ENCODE results near the gene MDM2. TPM values are rescaled to one million over a fixed set of nuclear protein-coding genes. Genes with fewer than 3 reads are reported as not detected.

Gene MDM2
- total RNA-seq, 2 experiments from 2014 or later = 156 to 169 TPM

DNA sequence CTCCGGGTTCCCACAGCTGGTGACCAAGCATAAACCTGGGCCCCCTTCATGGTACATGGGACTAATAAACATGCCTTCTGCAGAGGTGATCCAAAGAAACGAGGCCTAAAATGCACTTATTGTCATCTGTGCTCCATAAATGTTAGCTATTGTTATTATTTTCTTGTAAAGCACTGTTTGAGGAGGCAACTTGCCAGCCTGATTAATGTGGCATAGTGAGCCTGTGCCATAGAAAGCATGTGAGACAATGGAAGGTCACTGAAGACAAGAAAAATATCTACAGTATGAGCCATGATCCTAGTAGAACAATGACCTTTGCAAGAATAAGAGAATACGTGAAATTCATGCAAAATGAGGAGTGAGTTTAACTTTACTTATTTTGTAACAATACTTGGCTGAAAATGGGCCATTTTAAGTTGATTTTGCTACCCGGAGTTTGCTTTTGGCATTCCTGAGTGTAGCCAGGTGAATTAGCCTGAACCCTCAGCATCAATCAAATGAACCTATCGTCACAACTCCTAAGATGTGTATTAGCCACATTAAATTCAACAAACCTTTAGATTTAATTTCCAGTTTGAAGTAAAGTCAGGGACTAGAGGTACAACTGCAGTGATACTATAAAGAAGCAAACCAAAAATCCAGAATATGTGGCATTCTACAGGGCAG is 72.8 kb downstream of the MDM2 start:
- no peak overlapping the region for H3K27ac Mint-ChIP-seq
- H3K4me3 Mint-ChIP-seq = no peak overlapping the region
- peaks cover 3% of the 10 kb centered on the region for H3K4me1 Mint-ChIP-seq
- peaks cover 2% of the 10 kb centered on the region for H3K36me3 Mint-ChIP-seq
- DNase-seq = no peak
- no peak for ATAC-seq (ENCODE audit: low read depth)
- POLR2A ChIA-PET = no interaction called here
- H3K9me3 Mint-ChIP-seq = peaks cover 5% of the 10 kb centered on the region
- peaks cover 7% of the 10 kb centered on the region for H3K27me3 Mint-ChIP-seq

DNA sequence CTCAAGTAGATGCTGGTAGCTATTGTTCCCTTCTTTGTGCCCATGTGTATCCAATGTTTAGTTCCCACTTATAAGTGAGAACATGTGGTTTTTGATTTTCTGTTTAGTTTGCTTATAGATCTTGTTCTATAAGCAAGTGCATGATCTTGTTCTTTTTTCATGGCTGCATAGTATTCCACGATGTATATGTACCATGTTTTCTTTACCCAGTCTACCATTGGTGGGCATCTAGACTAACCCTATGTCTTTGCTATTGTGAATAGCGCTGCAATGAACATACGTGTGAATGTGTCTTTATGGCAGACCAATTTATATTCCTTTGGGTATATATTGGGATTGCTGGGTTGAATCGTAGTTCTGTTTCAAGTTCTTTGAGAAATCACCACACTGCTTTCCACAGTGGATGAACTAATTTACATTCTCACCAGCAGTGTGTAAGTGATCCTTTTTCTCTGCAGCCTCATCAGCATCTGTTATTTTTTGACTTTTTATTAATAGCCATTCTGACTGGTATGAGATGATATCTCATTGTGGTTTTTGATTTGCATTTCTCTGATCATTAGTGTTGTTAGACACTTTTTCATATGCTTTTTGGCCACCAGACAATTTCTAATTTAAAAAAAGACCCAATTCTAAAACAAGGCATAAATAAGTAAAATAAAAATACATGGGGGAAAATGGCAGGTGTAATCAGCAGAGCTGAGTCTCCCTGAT is 74.4 kb downstream of the MDM2 start:
- no peak overlapping the region for H3K4me3 Mint-ChIP-seq
- peaks cover 5% of the 10 kb centered on the region for H3K9me3 Mint-ChIP-seq
- POLR2A ChIA-PET = no interaction called here
- H3K27me3 Mint-ChIP-seq = peaks cover 3% of the 10 kb centered on the region
- DNase-seq = no peak
- H3K4me1 Mint-ChIP-seq = peaks cover 1% of the 10 kb centered on the region
- no peak for ATAC-seq (ENCODE audit: low read depth)
- H3K27ac Mint-ChIP-seq = no peak overlapping the region
- H3K36me3 Mint-ChIP-seq = peaks cover 2% of the 10 kb centered on the region

DNA sequence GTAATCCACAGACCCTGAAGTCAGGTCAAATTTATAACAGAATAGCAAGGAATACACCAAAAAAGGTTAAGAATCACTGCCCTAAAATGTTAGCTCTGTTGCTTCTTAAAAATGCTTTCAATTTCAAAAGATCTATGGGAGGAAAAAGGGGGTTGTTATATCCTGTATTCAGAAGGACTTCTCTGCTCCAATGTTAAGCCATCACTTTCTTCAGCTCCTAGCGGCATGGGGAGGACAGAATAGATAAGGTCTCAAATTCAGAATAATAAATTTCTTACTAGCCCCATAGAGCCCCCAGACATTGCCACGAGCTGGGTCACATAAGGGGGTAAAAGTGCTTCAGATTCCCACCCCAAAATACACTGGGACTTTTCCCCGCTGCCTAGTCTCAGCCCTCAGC is 75.2 kb downstream of the MDM2 start:
- Mint-ChIP-seq H3K27me3 (peaks cover 3% of the 10 kb centered on the region), H3K9me3 (peaks cover 5% of the 10 kb centered on the region), H3K36me3 (peaks cover 2% of the 10 kb centered on the region), H3K27ac (no peak overlapping the region), H3K4me3 (no peak overlapping the region), H3K4me1 (peaks cover 3% of the 10 kb centered on the region)
- no peak for ATAC-seq (ENCODE audit: low read depth)
- no peak for DNase-seq
- POLR2A ChIA-PET = no interaction called here

DNA sequence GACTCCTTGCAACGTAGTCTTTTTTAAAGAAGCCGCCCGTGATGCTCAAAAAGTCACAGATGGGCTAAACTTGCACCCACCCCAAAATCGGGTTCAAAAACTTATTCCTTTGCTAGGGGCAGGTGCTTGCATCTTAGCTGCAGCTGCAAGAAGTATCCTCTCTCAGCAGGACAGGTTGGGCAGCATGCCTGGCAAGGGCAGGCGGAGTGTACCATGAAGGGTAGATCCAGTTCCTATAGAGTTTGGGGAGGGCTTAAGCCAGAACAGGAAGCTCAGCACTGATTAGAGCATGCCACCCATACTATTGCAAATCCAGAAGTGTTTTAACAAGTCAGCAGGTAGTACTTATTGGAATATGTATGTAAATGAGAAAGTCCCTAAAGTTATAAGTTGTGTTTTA is 76.3 kb downstream of the MDM2 start:
- DNase-seq (no peak), ATAC-seq (ENCODE audit: low read depth) (no peak)
- Mint-ChIP-seq H3K9me3 (peaks cover 3% of the 10 kb centered on the region), H3K36me3 (no peaks in the 10 kb centered on the region), H3K27ac (no peak overlapping the region), H3K4me3 (no peak overlapping the region), H3K4me1 (peaks cover 5% of the 10 kb centered on the region), H3K27me3 (peaks cover 3% of the 10 kb centered on the region)
- POLR2A ChIA-PET = no interaction called here

DNA sequence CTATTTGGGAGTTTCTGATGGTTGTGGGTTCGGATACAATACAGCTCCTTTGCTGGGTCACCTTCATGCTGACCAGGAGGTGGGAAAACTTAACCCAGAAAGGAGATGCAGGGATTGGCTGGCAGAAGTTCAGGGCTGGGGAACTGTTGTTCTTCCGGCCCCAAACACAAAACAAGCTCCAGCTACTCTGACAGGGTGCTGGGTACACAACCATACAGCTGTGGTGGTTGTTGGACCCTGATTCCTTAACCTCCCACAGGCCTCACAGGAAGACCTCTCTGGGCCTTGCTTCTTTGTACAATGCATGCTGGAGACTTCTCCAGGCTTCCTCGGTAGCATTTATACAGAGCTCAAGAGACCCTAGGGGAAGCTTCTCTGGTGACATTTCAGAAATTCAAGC is 77.4 kb downstream of the MDM2 start:
- Mint-ChIP-seq H3K4me1 (peaks cover 6% of the 10 kb centered on the region), H3K27ac (no peak overlapping the region), H3K4me3 (no peak overlapping the region), H3K9me3 (peaks cover 3% of the 10 kb centered on the region), H3K27me3 (peaks cover under 1% of the 10 kb centered on the region), H3K36me3 (no peaks in the 10 kb centered on the region)
- ATAC-seq (ENCODE audit: low read depth) (no peak), DNase-seq (no peak)
- POLR2A ChIA-PET = no interaction called here

DNA sequence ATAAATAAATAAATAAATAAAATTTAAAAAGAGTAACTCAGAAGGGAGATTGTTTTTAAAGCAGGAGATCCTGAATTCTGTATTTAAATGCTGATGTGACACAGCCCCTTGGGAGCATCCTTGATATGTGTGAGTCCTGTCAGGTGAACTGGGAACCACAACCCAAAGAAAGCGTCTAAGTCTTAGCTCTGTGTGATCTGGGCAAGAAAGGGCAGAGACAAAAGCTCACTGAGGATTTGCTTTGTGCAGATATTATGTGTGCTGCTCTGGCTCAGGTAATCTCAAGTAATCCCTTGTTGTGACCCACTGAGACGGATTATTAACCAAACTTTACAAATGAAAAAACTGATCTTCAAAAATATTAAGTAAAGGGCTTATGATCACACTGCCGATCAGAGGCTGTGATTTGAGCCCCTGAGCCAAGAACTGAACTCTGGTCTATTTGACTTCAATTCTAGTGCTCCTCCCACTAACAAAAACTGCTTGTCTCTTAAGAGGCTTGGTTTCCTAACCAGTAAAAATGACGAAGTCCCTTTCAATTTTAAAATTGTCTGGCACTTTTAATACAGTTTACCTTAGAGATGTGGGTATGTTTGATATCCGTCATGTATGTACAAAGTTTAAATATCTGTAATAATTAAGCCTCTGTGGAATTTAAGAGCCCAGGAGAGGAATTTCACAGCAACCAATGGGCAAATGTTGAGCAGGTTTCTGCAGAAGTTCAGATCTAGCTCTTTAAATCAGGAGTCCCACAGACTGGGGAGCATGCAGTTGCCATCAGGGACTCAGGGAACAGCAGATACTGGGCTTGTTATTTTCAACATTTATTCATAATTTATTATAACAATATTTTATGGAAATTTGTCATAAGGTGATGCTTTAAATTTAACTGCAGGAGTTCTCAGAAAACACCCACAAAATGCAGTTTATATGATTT is 78.9 kb downstream of the MDM2 start:
- Mint-ChIP-seq H3K4me1 (peaks cover 13% of the 10 kb centered on the region), H3K9me3 (peaks cover 3% of the 10 kb centered on the region), H3K4me3 (no peak overlapping the region), H3K36me3 (no peaks in the 10 kb centered on the region), H3K27me3 (peaks cover under 1% of the 10 kb centered on the region), H3K27ac (no peak overlapping the region)
- ATAC-seq (ENCODE audit: low read depth) (no peak), DNase-seq (no peak)
- POLR2A ChIA-PET = no interaction called here

DNA sequence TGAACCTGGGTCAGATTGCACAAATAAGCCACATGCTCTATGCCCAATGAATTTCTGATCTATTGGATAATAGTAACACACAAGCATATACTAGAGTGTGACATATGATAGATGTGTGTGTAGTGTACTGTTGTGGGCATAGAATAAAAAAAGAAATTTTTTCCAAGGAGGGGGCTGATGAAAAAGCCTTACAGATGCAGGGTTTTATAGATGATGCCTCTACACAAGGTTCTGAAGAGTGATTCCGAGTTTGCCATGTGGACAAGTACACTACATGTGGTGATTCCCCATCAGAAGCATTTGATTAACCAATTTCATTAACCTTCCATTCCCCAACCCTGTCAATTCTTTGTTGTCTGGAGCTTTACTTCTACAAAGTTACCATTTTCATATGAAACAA is 79.7 kb downstream of the MDM2 start:
- Mint-ChIP-seq H3K4me1 (peaks cover 15% of the 10 kb centered on the region), H3K36me3 (no peaks in the 10 kb centered on the region), H3K27me3 (peaks cover 2% of the 10 kb centered on the region), H3K4me3 (no peak overlapping the region), H3K9me3 (no peaks in the 10 kb centered on the region), H3K27ac (no peak overlapping the region)
- POLR2A ChIA-PET = no interaction called here
- no peak for DNase-seq
- ATAC-seq (ENCODE audit: low read depth) = no peak

DNA sequence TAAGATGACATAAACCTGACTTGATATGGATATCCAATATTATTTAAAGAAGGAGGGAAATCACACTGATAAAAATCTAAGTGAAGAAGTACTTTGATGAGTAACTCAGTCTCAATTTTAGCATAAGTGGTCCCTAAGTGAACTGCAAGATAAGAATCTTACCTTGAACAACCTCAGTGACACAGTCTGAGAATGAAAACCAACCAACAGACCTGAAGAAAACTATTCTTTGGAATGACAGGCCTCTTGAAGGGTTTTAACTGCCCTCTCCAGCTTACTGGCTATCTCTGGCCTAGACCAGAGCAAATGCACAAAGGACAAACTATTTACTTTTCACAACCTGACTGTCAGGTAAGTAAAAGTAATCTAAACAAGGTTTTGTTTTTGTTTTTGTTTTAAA is 80.3 kb downstream of the MDM2 start:
- H3K4me3 Mint-ChIP-seq = no peak overlapping the region
- no peak overlapping the region for H3K27ac Mint-ChIP-seq
- peaks cover 2% of the 10 kb centered on the region for H3K27me3 Mint-ChIP-seq
- H3K4me1 Mint-ChIP-seq = peaks cover 14% of the 10 kb centered on the region
- no peaks in the 10 kb centered on the region for H3K36me3 Mint-ChIP-seq
- no peaks in the 10 kb centered on the region for H3K9me3 Mint-ChIP-seq
- DNase-seq (no peak), ATAC-seq (ENCODE audit: low read depth) (no peak)
- POLR2A ChIA-PET = no interaction called here

DNA sequence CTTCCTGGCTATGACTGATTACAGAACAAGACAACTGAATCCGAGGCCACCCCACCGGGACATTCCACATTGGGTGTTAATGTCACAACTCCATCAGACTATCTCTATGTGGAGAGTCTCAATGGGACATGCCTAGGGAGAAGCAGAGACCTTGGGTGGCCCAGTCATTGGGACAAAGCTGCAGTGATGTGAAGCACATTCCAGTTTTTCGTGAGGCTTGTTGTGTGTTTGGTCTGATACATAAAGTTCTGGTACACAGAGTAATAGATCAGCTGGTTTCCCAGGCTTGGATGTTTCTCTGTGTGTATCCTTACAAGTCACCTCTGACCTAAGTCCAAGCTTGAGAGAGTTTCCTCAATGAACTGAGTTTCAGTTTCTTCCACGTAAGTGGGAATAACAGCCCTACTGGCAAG is 82.7 kb downstream of the MDM2 start:
- ATAC-seq (ENCODE audit: low read depth) (no peak), DNase-seq (no peak)
- H3K4me3 Mint-ChIP-seq = no peak overlapping the region
- no peak overlapping the region for H3K27ac Mint-ChIP-seq
- POLR2A ChIA-PET = no interaction called here
- H3K4me1 Mint-ChIP-seq = peaks cover 14% of the 10 kb centered on the region
- H3K36me3 Mint-ChIP-seq = no peaks in the 10 kb centered on the region
- no peaks in the 10 kb centered on the region for H3K9me3 Mint-ChIP-seq
- peaks cover 2% of the 10 kb centered on the region for H3K27me3 Mint-ChIP-seq

DNA sequence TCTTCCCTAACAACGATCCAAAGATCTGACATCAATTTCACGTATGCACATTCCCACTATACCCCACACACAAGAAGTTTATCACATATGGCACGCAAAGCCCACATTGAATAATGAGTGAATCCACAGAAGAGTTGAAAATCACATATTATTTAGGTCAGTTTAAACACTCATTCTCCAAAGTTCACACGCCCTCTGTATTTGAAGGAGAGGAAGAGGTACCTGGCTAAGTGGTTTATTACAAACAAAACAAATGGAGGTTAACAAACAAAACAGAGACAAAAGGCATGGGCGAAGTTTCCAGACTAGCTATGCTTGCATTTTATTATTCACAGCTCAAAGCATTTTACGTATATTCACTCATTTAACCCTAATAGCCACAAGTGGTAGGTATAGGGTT is 83.2 kb downstream of the MDM2 start:
- Mint-ChIP-seq H3K27me3 (peaks cover 6% of the 10 kb centered on the region), H3K4me3 (no peak overlapping the region), H3K27ac (no peak overlapping the region), H3K4me1 (peaks cover 14% of the 10 kb centered on the region), H3K36me3 (no peaks in the 10 kb centered on the region), H3K9me3 (no peaks in the 10 kb centered on the region)
- ATAC-seq (ENCODE audit: low read depth) (no peak), DNase-seq (no peak)
- POLR2A ChIA-PET = no interaction called here

DNA sequence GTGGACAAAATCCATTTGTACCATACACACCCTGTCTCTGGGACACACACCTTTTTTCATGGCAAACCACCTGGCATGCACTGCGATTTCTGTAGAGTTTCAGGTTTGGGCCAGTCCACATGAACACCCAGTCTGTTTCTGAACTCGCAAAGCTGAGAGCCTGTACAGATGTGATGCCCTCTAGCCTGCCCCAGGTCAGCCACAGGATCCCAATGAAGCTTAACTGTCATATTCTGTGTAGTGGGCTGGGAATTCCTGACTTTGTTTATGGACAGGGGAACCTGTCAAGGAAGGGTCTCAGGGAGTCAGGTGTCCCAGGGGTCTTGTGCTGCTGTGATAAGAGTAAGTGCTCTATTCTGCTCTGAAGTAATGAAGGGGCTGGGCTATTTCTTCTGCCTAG is 85.2 kb downstream of the MDM2 start:
- POLR2A ChIA-PET = interaction anchor here (0.7 kb wide), 1 partner anchor 48 kb away, joined by 4 read pairs; no protein-coding TSS in a partner anchor
- Mint-ChIP-seq H3K4me3 (no peak overlapping the region), H3K27ac (no peak overlapping the region), H3K27me3 (peaks cover 9% of the 10 kb centered on the region), H3K9me3 (no peaks in the 10 kb centered on the region), H3K36me3 (no peaks in the 10 kb centered on the region), H3K4me1 (peaks cover 12% of the 10 kb centered on the region)
- DNase-seq = no peak
- no peak for ATAC-seq (ENCODE audit: low read depth)

DNA sequence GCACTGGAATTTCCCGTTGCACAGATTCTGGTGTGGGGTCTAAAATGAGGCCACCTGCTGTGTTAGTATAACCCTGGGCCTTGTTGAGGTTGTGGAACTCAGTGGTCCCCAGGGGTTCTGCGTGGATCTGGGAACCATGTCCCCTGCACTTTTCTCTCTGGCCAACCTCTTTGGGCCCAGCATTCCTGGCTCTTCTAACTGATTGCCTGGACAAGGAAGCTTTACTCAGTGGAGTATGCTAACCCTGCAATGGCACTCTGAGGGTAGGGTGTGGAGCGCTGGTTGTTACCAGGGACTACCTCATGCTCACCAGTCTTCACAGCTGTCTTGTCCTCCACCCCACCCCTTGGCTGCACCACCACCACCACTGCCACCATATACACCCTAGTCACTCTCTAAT is 85.8 kb downstream of the MDM2 start:
- ATAC-seq (ENCODE audit: low read depth) = no peak
- Mint-ChIP-seq H3K4me3 (no peak overlapping the region), H3K36me3 (no peaks in the 10 kb centered on the region), H3K27me3 (peaks cover 9% of the 10 kb centered on the region), H3K9me3 (no peaks in the 10 kb centered on the region), H3K27ac (no peak overlapping the region), H3K4me1 (peaks cover 10% of the 10 kb centered on the region)
- no peak for DNase-seq
- POLR2A ChIA-PET = no interaction called here

DNA sequence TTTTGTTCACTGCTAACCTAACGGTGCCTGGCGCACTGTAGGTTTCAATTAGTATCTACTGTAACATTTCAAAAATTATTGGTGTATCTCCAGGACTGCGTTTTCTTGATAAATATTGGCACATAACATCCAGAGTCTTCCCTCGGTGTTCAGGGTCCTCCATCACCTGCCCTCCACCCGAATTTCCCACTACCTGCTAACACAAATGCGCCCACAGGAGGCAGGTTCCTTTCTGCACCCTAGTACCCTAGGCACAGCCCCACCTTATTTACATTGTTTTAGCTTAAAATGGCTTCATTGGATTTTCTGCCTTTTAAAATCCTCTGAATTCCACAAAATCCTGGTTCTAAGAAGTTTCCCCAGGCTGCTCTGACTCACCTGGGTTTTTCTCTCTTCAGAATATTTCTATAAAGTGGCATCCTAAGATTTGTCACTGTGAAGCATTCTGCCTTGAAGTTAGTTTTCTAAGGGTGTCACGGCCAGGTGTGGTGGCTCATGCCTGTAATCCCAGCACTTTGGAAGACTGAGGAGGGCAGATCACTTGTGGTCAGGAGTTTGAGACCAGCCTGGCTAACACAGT is 86.4 kb downstream of the MDM2 start:
- no peak overlapping the region for H3K27ac Mint-ChIP-seq
- no peak overlapping the region for H3K4me3 Mint-ChIP-seq
- ATAC-seq (ENCODE audit: low read depth) (no peak), DNase-seq (no peak)
- H3K9me3 Mint-ChIP-seq = no peaks in the 10 kb centered on the region
- POLR2A ChIA-PET = interaction anchor here (0.7 kb wide), 1 partner anchor 630 kb away, joined by 5 read pairs; no protein-coding TSS in a partner anchor
- H3K36me3 Mint-ChIP-seq = no peaks in the 10 kb centered on the region
- peaks cover 9% of the 10 kb centered on the region for H3K27me3 Mint-ChIP-seq
- peaks cover 10% of the 10 kb centered on the region for H3K4me1 Mint-ChIP-seq

Data from activated naive CD8-positive, alpha-beta T cell treated with anti-CD3 and anti-CD28 coated beads, Interleukin-2, amount 10 ng/mL, durations not matched to agents 7 days and 5 days (primary cell).